OCI-LY1 (cell line): Measurements from ENCODE around the gene TMEM208.
A peak's percentile ranks its signal among the peaks of the same experiment; 100 is the strongest.

Source experiments
- H2AFZ ChIP-seq: fragments of 200-600 bp; sonication (generic), shearing (Covaris generic); 2 replicates; pipeline ENCODE4 v1.6.0; 2014; ENCODE audit warnings: antibody characterized with exemption, mild to moderate bottlenecking, low read length
- H3F3A ChIP-seq: fragments of 200-600 bp; sonication (generic), shearing (Covaris generic); 2 replicates; pipeline ENCODE4 v1.6.0; 2014; ENCODE audit warnings: mild to moderate bottlenecking, antibody characterized with exemption, low read length, moderate library complexity; ENCODE audit not compliant: insufficient read depth
- H3K27ac ChIP-seq: fragments of 200-600 bp; sonication (generic); 2 replicates; pipeline ENCODE4 v1.5.1; 2014; ENCODE audit warnings: low read length, mixed run types, mild to moderate bottlenecking, low read depth; ENCODE audit not compliant: poor library complexity, severe bottlenecking
- H3K27me3 ChIP-seq: fragments of 200-600 bp; sonication (generic); 2 replicates; pipeline ENCODE4 v1.6.0; 2014; ENCODE audit warnings: antibody characterized with exemption, mild to moderate bottlenecking, low read length, moderate library complexity; ENCODE audit not compliant: insufficient read depth
- H3K36me3 ChIP-seq: fragments of 200-600 bp; sonication (generic); 2 replicates; pipeline ENCODE4 v1.6.1; 2014; ENCODE audit warnings: mild to moderate bottlenecking, antibody characterized with exemption, low read length, moderate library complexity, mixed read lengths; ENCODE audit not compliant: insufficient read depth
- H3K4me1 ChIP-seq: fragments of 200-600 bp; sonication (generic); 2 replicates; pipeline ENCODE4 v1.5.1; 2014; ENCODE audit warnings: mild to moderate bottlenecking, low read length, moderate library complexity; ENCODE audit not compliant: insufficient read depth, severe bottlenecking
- H3K4me2 ChIP-seq: fragments of 200-600 bp; sonication (generic), shearing (Covaris generic); 2 replicates; pipeline ENCODE4 v1.6.1; 2014; ENCODE audit warnings: low read length
- H3K4me3 ChIP-seq: fragments of 200-600 bp; sonication (generic); 2 replicates; pipeline ENCODE4 v1.5.1; 2014; ENCODE audit warnings: low read length, low read depth, mild to moderate bottlenecking, mixed read lengths; ENCODE audit not compliant: poor library complexity, severe bottlenecking
- H3K79me2 ChIP-seq: fragments of 200-600 bp; shearing (Covaris generic); 2 replicates; pipeline ENCODE4 v1.6.1; 2016; ENCODE audit warnings: mixed run types, low read length, mixed read lengths; ENCODE audit not compliant: insufficient read depth
- H3K9ac ChIP-seq: fragments of 200-600 bp; sonication (generic), shearing (Covaris generic); 2 replicates; pipeline ENCODE4 v1.6.1; 2014; ENCODE audit warnings: mild to moderate bottlenecking, low read length, mixed read lengths
- H3K9me2 ChIP-seq: fragments of 200-600 bp; sonication (generic), shearing (Covaris generic); 2 replicates; pipeline ENCODE4 v1.6.1; 2014; ENCODE audit warnings: low read depth, mild to moderate bottlenecking, low read length, mixed read lengths
- H3K9me3 ChIP-seq: fragments of 200-600 bp; shearing (Covaris generic); 2 replicates; pipeline ENCODE4 v1.6.1; 2014; ENCODE audit warnings: low read length, mixed read lengths
- H4K20me1 ChIP-seq: fragments of 200-600 bp; sonication (generic), shearing (Covaris generic); 2 replicates; pipeline ENCODE4 v1.6.0; 2016; ENCODE audit warnings: mild to moderate bottlenecking, low read length; ENCODE audit not compliant: insufficient read depth
- EZH2 ChIP-seq: fragments of 200-600 bp; sonication (generic), shearing (Covaris generic); IDR thresholded peaks from 2 replicates; pipeline ENCODE4 v1.8.0; 2017; ENCODE audit warnings: borderline replicate concordance, mixed run types, mild to moderate bottlenecking, antibody characterized with exemption, low read length, moderate library complexity, mixed read lengths
- TF ChIP-seq, protein P1 (sequence below): fragments of 200-600 bp; sonication (generic), shearing (Covaris generic); IDR thresholded peaks from 2 replicates; pipeline ENCODE4 v1.5.1; 2017; ENCODE audit warnings: mild to moderate bottlenecking, antibody characterized with exemption, low read length, moderate library complexity, mixed read lengths

TMEM208 gene

DNA sequence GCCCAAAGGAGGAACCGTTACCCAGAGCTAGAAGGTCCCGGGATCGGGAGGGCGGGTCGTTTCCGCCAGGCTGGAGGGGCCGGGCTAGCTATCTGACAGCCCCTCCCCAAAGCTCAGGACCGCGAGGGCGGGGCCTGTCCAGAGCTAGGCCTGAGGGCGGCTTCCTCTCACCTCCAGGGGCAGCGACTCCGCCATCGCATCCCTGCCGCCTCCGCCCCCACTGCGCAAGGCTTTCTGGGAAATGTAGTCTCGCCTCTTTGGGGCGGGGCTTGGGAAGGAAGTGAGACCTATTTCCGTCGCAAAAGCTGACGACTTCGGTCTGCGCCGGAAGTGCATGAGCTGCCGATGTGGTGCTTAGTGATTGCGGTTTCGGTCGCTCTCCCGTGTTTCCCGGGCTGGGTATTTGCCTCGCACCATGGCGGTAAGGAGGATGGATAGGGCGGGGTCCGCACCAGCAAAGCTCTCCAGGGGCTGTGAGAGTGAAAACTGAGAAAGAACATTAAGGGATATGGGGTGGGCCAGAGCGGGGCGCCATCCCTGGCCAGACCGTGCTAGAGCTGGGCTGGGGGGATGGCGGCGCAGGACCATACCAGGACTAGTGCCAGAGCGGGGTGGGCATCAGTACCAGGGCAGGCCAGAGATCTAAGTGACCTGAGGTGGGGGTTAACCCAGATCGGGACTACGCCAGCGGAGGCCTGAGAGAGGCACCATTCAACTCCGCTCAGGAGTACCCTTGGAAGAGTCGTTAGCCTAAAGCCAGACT lies at the start of gene TMEM208:
TSS of gene TMEM208 (plus strand) at position 327 of the 763 bp plus-strand sequence. CDS start at position 416, 89 bp downstream.
- Histone ChIP-seq H3K9ac (peak within 1 kb of the TSS; percentile 82), H3K4me3 (peak within 1 kb of the TSS; percentile 88), H3K9me2 (no peaks in the 10 kb centered on the region), H3K27ac (no peak within 1 kb of the TSS), H3K79me2 (peaks cover 9% of the 10 kb centered on the region), H4K20me1 (no peaks in the 10 kb centered on the region), H3K4me2 (peak within 1 kb of the TSS; percentile 88), H3K36me3 (peaks cover 38% of the 10 kb centered on the region), H2AFZ (no peak within 1 kb of the TSS), H3F3A (no peaks in the 10 kb centered on the region), H3K9me3 (no peaks in the 10 kb centered on the region), H3K27me3 (no peaks in the 10 kb centered on the region), H3K4me1 (peaks cover 17% of the 10 kb centered on the region)
- TF ChIP-seq, protein P1, sequence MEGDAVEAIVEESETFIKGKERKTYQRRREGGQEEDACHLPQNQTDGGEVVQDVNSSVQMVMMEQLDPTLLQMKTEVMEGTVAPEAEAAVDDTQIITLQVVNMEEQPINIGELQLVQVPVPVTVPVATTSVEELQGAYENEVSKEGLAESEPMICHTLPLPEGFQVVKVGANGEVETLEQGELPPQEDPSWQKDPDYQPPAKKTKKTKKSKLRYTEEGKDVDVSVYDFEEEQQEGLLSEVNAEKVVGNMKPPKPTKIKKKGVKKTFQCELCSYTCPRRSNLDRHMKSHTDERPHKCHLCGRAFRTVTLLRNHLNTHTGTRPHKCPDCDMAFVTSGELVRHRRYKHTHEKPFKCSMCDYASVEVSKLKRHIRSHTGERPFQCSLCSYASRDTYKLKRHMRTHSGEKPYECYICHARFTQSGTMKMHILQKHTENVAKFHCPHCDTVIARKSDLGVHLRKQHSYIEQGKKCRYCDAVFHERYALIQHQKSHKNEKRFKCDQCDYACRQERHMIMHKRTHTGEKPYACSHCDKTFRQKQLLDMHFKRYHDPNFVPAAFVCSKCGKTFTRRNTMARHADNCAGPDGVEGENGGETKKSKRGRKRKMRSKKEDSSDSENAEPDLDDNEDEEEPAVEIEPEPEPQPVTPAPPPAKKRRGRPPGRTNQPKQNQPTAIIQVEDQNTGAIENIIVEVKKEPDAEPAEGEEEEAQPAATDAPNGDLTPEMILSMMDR, result peak; percentile 46; the same call in 1 of the 2 replicates
- no peak for TF ChIP-seq EZH2

DNA sequence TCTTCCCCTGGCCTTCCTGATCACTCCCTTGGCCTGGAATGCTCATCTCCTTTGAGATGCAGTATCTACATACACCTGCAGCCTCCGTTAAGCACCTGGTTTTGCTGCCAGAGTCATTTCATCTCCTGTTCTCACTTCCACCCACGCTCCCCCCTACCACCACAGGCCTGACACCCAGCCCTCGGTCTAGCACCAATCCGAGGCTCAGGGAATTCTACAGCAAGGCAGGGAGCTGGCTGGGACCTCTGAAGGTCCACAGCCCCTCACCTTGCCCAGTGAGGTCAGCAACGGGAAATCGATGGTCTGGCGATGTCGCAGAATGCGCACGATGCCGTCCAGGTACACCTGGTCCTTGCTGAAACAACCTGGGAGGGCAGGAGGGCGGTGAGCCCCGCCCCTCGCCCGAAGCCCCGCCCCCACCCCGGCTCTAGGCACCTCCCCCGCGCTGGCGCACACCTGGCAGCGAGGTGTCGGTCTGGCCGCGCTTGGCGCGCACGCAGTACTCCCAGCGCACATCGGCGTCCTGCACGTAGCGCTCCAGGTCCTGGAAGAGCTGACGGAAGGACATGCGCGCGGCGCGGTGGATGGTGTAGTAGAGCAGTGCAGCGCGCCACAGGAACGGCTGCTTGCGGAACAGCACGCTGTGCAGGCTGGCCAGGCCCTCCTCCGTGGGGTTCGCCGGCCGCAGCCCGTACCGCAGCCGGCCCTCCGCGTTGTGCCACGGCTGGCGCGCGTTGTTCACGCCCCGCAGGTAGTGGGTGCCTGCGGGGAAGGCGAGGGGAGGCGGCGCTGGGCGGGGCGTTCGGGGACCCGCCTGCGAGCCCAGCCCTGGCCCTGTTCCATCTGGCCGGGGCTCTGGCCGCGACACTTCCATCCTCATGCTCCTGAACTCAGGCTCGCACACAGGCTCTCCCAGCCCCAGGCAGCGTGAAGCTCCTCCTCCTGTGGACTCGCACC lies 48.9 kb upstream of the TMEM208 start:
- H3K4me2 ChIP-seq, result peak overlapping the region; percentile 81
- no peaks in the 10 kb centered on the region for H3K79me2 ChIP-seq
- H3K9me3 ChIP-seq, result no peaks in the 10 kb centered on the region
- H3K4me3 ChIP-seq, result peak overlapping the region; percentile 55
- H3K9me2 ChIP-seq, result no peaks in the 10 kb centered on the region
- peaks cover 11% of the 10 kb centered on the region; the same call in 1 of the 2 replicates for H3K27me3 ChIP-seq
- no peaks in the 10 kb centered on the region for H3K36me3 ChIP-seq
- H3K27ac ChIP-seq, result no peak overlapping the region
- H3F3A ChIP-seq, result no peaks in the 10 kb centered on the region
- TF ChIP-seq, protein P1, result no peak
- no peak for TF ChIP-seq EZH2
- no peaks in the 10 kb centered on the region for H4K20me1 ChIP-seq
- H3K9ac ChIP-seq, result peak overlapping the region; percentile 31; the same call in 1 of the 2 replicates
- H3K4me1 ChIP-seq, result peaks cover 30% of the 10 kb centered on the region
- no peak overlapping the region for H2AFZ ChIP-seq

DNA sequence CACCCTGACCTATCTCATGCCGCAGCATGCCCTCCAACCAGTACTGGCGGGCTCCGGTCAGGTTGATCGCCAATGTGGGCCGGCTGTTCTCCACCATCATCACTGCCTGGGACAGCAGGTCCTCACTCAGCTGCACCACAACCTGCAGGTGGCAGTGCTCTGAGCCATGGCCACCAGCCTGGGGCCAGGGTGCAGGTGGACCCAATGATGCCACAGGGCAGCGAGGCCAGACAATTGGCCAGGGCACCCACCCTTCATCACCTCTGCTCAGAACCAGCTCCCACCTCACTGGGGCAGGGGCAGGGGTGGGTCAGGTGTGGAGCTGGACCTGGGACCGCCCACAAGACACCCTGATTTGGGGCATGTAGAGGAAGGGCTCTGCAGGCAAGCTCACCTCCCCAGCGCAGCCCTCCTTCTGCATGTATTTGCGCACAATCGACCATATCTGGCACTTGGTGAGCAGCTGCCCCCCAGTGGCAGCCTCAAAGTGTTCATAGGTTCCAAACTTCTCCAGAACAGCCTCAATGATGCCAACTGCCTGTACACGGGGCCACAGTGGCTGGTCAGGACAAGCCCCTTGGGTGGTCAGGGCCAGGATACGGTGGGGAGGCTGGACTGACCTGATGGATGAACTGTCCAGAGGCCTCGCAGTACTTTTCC lies 47.4 kb upstream of the TMEM208 start:
- H3K27me3 ChIP-seq, result peaks cover 11% of the 10 kb centered on the region; the same call in 1 of the 2 replicates
- H3K9me3 ChIP-seq, result no peaks in the 10 kb centered on the region
- H3K9ac ChIP-seq, result no peak overlapping the region
- H3K9me2 ChIP-seq, result no peaks in the 10 kb centered on the region
- H4K20me1 ChIP-seq, result no peaks in the 10 kb centered on the region
- H3F3A ChIP-seq, result no peaks in the 10 kb centered on the region
- H3K27ac ChIP-seq, result no peak overlapping the region
- no peaks in the 10 kb centered on the region for H3K79me2 ChIP-seq
- no peak overlapping the region for H3K4me2 ChIP-seq
- peaks cover 27% of the 10 kb centered on the region for H3K4me1 ChIP-seq
- H3K36me3 ChIP-seq, result no peaks in the 10 kb centered on the region
- no peak overlapping the region for H2AFZ ChIP-seq
- no peak overlapping the region for H3K4me3 ChIP-seq
- TF ChIP-seq, protein P1, result peak; percentile 59
- no peak for TF ChIP-seq EZH2
